HG03103 (cell line): Measurements from ENCODE around the gene NRM.

ENCODE experiments used
- ATAC-seq: cut with Tn5 transposase; IDR thresholded peaks from one replicate; pipeline ENCODE4 v1.9.1; 2021; ENCODE audit warnings: low read depth; ENCODE audit not compliant: unreplicated experiment

The NRM gene

DNA sequence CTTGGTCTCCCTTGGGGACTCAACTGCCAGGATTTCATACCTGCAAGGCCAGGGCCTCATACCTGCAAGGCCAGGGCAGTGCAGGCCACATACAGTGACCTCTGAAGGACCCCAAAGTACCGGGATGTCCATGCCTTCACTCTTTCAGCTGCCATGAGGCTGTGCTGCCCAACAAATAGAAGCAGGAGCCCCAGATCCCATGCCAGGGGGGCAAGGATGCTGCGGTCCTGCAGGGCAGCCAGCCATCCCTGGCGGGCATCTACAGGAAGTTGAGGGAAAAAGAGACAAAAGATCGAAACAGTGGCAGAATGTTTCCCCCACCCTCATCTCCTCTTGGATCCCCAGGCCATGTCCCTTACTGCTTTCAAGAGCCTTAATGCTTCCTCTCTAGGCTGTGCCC, 799 bp downstream of the NRM start:
- no peak for ATAC-seq

GRCh38 chr6:30689022-30689865, 1.5 kb downstream of the NRM start:
- ATAC-seq = no peak

DNA sequence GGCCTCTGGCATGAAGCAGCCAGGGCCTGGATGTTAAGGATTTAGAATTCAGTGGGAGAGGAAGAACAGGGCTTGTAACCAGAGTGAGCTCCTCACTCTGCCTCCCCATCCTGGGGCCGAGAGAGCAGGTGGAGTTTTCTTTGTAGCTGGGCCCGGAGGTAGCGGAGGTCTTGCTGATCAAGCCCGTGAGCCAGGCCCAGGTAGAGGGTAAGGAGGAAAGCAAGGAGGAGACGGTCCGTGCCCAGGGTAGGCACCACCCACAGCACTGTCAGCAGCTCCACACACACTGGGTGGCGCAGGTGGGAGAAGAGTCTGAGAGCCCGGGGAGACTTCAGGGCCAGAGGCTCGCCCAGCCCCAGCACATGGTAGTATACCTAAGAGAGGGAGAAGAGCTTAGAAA, 2.2 kb downstream of the NRM start:
- ATAC-seq = no peak

DNA sequence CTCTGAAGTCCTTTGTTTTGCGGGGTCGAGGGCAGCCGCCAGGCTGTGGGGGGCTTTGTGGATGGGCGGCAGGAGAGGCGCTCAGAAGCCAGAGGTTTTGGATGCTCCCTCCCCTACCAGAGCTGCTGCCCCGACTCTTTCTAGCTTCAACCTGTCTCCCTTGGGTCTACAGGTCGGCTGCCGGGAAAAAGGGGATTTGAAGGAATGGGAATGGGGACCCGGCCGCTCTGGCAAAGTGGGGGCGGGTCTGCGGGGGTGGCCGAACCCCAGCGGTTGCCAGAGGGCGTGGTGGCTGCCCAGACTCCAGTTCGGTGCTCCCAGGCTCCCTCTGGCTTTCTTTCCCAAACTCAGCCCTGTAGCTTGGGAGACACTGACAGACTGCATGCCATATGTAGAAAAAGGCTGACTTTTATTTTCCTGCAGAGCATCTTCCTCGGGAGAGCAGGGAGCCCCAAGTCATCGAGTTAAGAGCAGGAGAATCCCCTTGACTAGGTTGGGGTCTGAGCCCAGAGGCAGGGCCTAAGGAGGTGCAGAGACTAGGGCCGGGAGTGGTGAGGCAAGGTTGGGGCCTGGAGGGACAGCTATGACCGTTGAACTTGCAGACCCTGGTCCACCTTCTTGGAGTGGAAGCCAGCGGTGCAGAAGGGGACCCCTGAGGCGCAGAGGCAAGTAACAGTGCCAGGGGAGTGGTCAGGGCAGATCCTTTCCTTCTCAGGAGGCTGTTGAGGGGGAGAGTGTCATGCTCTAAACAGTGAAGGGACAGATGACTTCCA, 2.9 kb downstream of the NRM start:
- no peak for ATAC-seq

DNA sequence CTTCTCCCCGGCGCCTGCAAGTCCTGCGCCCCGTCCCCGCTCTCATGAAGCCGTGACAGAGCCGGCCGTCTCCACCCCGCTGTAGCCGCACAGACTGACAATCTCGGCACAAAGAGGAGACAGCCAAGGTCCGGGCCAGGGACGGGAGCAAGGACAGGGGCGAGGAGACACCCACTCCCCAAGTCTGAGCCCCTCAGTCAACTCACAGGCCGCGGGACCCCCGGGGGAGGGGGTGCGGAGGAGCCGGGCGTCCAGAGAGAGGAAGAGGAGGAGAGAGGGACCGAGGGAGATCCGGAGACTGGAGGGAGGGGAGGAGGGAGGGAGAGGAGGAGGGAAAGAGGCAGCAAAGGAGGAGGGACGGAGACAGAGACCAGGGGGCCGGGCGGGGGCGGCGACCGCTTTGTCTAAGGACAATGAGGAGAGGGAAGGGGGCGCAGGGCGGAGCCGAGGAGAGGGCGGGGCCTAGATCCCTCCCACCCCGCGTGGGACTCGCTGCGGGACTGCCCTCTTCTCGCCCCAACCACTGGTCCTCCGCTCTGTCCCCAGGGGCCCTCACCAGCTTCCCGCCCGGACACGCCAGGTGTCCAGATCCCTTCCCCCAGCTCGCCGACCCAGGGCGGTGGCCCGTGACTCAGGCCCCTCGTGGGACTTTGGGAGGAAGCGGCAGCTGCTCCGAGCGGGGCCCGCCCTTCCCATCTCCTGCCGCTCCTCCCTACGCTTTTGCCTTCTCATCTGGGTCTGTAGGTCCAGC, 3.7 kb downstream of the NRM start:
- peak; percentile 37 for ATAC-seq

DNA sequence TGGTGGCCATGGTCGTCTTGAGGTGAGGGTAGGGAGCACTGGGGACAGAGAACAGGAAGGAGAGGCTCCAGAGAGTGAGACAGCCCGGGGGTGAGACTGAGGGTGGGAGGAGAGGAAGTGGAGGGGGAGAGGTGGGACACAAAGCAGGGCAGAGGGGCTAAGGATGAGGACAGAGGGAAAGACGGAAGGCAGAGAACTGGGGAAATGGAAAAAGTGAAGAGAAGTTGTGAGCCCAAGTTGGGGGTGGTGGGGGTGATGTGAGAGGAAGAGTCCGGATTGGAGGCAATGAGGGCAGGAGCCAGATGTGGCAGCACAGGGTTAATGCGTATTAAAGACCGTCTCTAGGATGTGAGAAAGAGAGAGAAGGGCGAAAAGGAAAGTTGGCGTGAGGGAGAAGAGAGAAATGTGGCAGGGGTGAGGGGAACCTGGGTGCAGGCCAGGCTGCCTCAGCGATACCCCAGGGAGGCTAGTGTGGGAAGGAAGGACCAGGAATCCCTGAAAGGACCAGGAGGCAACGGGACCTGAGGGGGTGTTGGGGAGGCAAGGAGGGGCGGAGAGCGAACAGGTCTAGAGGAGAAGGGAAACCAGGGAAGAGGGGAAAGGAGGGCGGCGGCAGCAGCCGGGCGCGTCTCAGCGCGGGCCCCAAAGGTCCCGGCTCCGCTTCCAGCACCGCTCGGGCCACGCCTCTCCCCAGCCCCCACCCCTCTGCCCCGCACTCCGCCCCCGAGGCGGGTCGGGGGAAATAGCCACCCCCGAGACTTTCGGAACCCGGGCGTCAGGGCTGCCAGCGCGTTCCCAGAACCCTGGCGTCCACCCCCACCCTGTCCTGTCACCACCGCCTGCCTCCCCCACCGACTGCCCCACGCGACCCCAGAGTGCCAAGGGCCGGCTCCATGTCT, 4.5 kb downstream of the NRM start, which contains the start of gene PPP1R18:
Gene PPP1R18 (minus strand): TSS at position 637 of the 899 bp plus-strand sequence. CDS start 627 bp downstream, at position 10.
- ATAC-seq = no peak

GRCh38 chr6:30685157-30686008, 5.4 kb downstream of the NRM start:
- no peak for ATAC-seq

GRCh38 chr6:30684386-30685156, 6.2 kb downstream of the NRM start:
- ATAC-seq = no peak

- ATAC-seq = no peak
Observed at GRCh38 chr6:30683980-30684338, 6.8 kb downstream of the NRM start.

GRCh38 chr6:30683183-30683979, 7.4 kb downstream of the NRM start:
- ATAC-seq = no peak

GRCh38 chr6:30682143-30683117, 8.4 kb downstream of the NRM start:
- peak; percentile 42 for ATAC-seq

- no peak for ATAC-seq
Observed at GRCh38 chr6:30681766-30682142, 9.0 kb downstream of the NRM start.

DNA sequence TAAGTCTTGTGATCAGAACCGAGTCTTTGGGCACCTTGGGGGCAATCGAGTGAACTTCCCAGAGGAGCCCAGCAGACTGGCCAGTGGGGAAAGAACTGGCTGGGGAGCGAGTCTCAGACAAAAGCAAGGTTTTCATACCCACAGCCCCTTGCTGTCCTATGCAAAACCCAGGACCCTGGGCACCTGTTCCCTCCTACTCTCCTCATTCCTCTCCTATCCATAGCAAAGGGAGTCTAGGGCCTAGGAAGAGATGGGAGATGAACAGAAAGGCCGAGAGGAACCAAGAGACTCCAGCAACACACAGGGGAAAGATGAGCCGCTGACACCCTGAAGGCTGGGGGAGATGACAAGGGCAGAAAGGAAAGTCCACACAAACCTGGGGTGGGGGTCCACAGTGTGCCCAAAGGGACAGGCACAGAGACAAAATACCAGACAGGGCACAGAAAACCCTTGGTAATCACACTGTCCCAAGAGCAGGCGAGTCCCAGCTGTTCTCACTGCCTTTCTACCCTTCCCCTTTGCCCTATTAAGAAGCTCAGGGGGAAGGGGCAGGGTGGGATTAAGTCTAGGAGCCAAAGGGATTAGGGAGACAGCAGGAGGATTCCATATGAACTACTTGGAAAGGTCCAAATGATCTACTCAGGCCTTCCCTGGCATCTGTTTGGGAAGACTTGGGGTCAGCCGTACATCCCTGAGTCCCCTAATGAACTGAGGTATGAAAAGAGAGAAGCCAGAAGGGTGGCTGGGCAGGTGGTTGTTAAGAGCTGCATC, 10.8 kb downstream of the NRM start:
- ATAC-seq = no peak

DNA sequence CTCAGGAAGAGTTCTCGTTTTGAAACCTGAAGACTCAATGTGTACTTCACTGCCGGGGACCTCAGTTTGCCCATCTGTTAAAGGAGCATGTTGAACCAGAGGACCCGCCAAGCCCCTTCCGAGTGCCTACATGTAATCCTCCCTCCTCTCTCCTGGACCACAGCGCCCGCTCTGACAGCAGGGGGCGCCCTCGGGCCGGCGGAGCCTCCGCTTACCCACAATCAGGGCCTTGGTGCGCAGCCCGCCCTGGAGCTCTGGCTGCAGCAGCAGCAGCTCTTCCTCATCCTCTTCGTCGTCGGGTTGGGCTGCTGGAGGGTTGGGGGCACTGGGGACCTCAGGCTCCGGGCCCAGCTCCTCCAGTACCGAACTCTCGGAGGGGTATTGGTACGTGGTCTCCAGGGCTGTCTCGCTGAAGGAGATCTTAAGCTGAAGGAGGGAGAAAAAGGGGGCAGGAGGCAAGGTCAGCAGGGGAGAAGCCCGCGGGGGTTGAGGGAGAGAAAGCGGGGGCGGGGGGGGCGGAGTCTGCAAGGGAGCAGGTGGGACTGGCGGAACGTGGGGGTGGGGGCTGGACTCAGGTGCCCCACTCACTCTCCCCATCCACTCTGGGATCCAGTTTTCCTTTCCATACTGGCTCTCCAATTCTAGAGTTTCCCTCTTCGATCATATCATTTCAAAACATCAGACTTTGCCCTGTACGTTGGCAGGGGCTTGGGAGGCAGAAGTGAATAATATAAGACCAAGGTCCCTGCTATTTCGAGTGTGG, 11.6 kb downstream of the NRM start:
- ATAC-seq = peak; percentile 40

DNA sequence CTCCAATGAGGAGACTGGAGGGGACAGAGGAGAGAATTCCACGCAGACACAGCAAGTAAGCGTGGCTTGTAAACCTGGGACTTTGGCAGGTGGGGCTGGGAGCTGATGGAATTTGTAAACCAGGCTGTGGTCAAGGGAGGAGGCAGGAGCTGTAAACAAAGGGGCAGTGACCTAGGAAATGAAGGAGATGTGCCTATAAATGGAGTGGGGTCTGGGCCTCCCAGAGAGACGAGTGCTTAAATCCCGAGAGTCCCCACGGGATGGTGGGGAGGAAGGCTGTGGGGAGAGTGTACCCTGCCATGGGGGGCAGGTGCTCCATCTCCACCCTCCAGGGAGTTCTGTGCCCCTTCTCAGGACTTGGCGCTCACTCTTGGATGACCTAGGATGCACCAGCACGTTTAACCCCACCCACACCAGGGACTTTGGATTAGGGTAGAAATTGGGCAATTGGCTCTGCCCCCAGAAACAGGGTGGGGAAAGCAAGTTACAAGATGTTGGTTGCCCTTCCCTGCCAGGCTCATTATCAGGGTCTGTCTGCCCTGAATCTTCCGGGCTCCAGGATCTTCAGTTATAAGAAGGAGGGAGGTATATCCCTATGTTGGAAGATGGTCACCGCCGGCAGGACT, 14.0 kb downstream of the NRM start:
- no peak for ATAC-seq
